ENCODE results near the gene SSNA1.
A peak's percentile ranks its signal among the peaks of the same experiment; 100 is the strongest.

The SSNA1 gene

GRCh38 chr9:137168573-137168903 lies 19.9 kb upstream of the SSNA1 start:
- DNase-seq (ENCODE audit: low spot score): no peak

- peak; percentile 85 for DNase-seq (ENCODE audit: low spot score)
These were observed 19.3 kb upstream of the SSNA1 start for GRCh38 chr9:137168904-137169856.

- DNase-seq (ENCODE audit: low spot score): no peak
These were observed 18.5 kb upstream of the SSNA1 start, which contains the start of gene LRRC26 for GRCh38 chr9:137169896-137170358. LRRC26 (minus strand) TSS chr9:137170051; CDS start chr9:137169943, 108 bp downstream.

- DNase-seq (ENCODE audit: low spot score): no peak
These were observed 17.9 kb upstream of the SSNA1 start for GRCh38 chr9:137170486-137171148.

GRCh38 chr9:137171149-137171900 lies 17.2 kb upstream of the SSNA1 start:
- DNase-seq (ENCODE audit: low spot score): no peak

GRCh38 chr9:137172901-137173795 lies 15.3 kb upstream of the SSNA1 start:
- DNase-seq (ENCODE audit: low spot score): no peak

GRCh38 chr9:137173796-137174664 lies 14.4 kb upstream of the SSNA1 start:
- DNase-seq (ENCODE audit: low spot score): no peak

GRCh38 chr9:137174722-137175293 lies 13.7 kb upstream of the SSNA1 start:
- no peak for DNase-seq (ENCODE audit: low spot score)

- no peak for DNase-seq (ENCODE audit: low spot score)
These were observed 13.0 kb upstream of the SSNA1 start for GRCh38 chr9:137175345-137175961.

GRCh38 chr9:137176302-137177182 lies 11.9 kb upstream of the SSNA1 start:
- DNase-seq (ENCODE audit: low spot score): peak; percentile 95

- DNase-seq (ENCODE audit: low spot score): no peak
These were observed 10.1 kb upstream of the SSNA1 start for GRCh38 chr9:137178201-137178938.

- no peak for DNase-seq (ENCODE audit: low spot score)
These were observed 9.4 kb upstream of the SSNA1 start for GRCh38 chr9:137178939-137179630.

- DNase-seq (ENCODE audit: low spot score): no peak
These were observed 8.7 kb upstream of the SSNA1 start for GRCh38 chr9:137179761-137180160.

- DNase-seq (ENCODE audit: low spot score): no peak
These were observed 8.0 kb upstream of the SSNA1 start for GRCh38 chr9:137180491-137180890.

GRCh38 chr9:137181680-137182079 lies 6.8 kb upstream of the SSNA1 start:
- DNase-seq (ENCODE audit: low spot score): no peak

GRCh38 chr9:137182836-137183235 lies 5.6 kb upstream of the SSNA1 start:
- DNase-seq (ENCODE audit: low spot score): no peak

- DNase-seq (ENCODE audit: low spot score): no peak
These were observed 4.4 kb upstream of the SSNA1 start for GRCh38 chr9:137183980-137184595.
